ENCODE results near the gene PLD2.
"Not testable (repeated sequence)": the region's sequence is repeated elsewhere in the genome, so short reads cannot be mapped to it uniquely, and the experiment has no call there.

DNA sequence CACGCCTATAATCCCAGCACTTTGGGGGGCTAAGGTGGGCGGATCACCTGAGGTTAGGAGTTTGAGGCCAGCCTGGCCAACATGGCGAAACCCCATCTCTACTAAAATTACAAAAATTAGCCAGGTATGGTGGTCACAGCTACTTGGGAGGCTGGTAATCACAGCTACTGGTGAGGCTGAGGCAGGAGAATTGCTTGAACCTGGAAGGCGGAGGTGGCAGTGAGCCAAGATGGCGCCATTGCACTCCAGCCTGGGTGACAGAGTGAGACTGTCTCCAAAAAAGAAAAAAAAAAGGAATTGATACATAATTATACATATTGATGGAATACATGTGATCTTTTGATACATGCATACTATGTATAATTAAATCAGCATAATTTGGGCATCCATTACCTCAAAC, 60.6 kb downstream of the PLD2 start:
- not testable (repeated sequence) for TF ChIP-seq CTCF, POLR2A, POLR2AphosphoS5 (IDR thresholded peaks at IDR 0.05)
